HEK293 (cell line): ENCODE data around the gene DGKH.

Source experiments
- CTCF ChIA-PET: fragments of 350-600 bp; formaldehyde crosslinking; extraction: SDS; loops from one replicate; lab custom pipeline; 2021; ENCODE audit warnings: antibody characterized with exemption; lab: Yijun Ruan, JAX
- POLR2A ChIA-PET: fragments of 300-600 bp; formaldehyde crosslinking; extraction: SDS; loops from one replicate; lab custom pipeline; 2020; ENCODE audit warnings: antibody characterized with exemption, inconsistent platforms; lab: Yijun Ruan, JAX
- H3K27ac ChIP-seq: fragments of 200-500 bp; sonication (Bioruptor generic); 2 replicates; pipeline ENCODE4 v1.5.1; 2014; ENCODE audit warnings: low read depth, low read length, control low read depth, inconsistent platforms; ENCODE audit errors: extremely low read depth
- H3K36me3 ChIP-seq, 2 experiments: fragments of 200-500 bp in 1 of 2; sonication (Bioruptor generic) in 1 of 2; 1 replicate in 1 of 2; 2 replicates in 1 of 2; pipeline ENCODE4 v1.5.1; 2014 to 2017; ENCODE audit warnings: inconsistent platforms in 2 of 2, low read length in 2 of 2; ENCODE audit not compliant: control insufficient read depth in 2 of 2, insufficient read depth in 1 of 2
- H3K4me1 ChIP-seq: fragments of 200-500 bp; sonication (Bioruptor generic); 2 replicates; pipeline ENCODE4 v1.5.1; 2014; ENCODE audit warnings: mild to moderate bottlenecking, low read length, inconsistent platforms; ENCODE audit not compliant: control insufficient read depth, insufficient read depth
- H3K4me3 ChIP-seq: 2 replicates; pipeline ENCODE4 v1.5.1; 2011; ENCODE audit warnings: low read depth, mild to moderate bottlenecking, control low read depth, low read length, moderate library complexity
- H3K9me3 ChIP-seq: fragments of 200-500 bp; sonication (Bioruptor generic); 2 replicates; pipeline ENCODE4 v1.5.1; 2014; ENCODE audit warnings: low read depth, low read length, inconsistent platforms; ENCODE audit not compliant: control insufficient read depth, insufficient read depth
- AEBP2 ChIP-seq: fragments of 450-650 bp; formaldehyde crosslinking; IDR thresholded peaks from 2 replicates; pipeline ENCODE4 v1.5.1; 2016; ENCODE audit warnings: missing biosample characterization, missing genetic modification characterization, borderline replicate concordance
- EGR2 ChIP-seq: fragments of 450-650 bp; formaldehyde crosslinking; IDR thresholded peaks from 2 replicates; pipeline ENCODE4 v1.5.1; 2016; ENCODE audit warnings: low read depth, missing biosample characterization, missing genetic modification characterization
- OVOL3 ChIP-seq: fragments of 450-650 bp; formaldehyde crosslinking; IDR thresholded peaks from 2 replicates; pipeline ENCODE4 v1.5.1; 2016; ENCODE audit warnings: missing biosample characterization, missing genetic modification characterization
- SP2 ChIP-seq: fragments of 450-650 bp; formaldehyde crosslinking; IDR thresholded peaks from 2 replicates; pipeline ENCODE4 v1.5.1; 2016; ENCODE audit warnings: missing biosample characterization, missing genetic modification characterization
- ZBTB17 ChIP-seq: fragments of 450-650 bp; formaldehyde crosslinking; IDR thresholded peaks from 2 replicates; pipeline ENCODE4 v1.5.1; 2016; ENCODE audit warnings: missing biosample characterization, missing genetic modification characterization
- ZFP37 ChIP-seq: fragments of 450-650 bp; formaldehyde crosslinking; IDR thresholded peaks from 2 replicates; pipeline ENCODE4 v1.5.1; 2016; ENCODE audit warnings: missing biosample characterization, missing genetic modification characterization
- ZFP41 ChIP-seq: fragments of 450-650 bp; formaldehyde crosslinking; IDR thresholded peaks from 2 replicates; pipeline ENCODE4 v1.5.1; 2016; ENCODE audit warnings: missing biosample characterization, missing genetic modification characterization, borderline replicate concordance
- ZIC2 ChIP-seq: fragments of 450-650 bp; formaldehyde crosslinking; IDR thresholded peaks from 2 replicates; pipeline ENCODE4 v1.5.1; 2016; ENCODE audit warnings: missing biosample characterization, missing genetic modification characterization
- ZNF10 ChIP-seq: fragments of 450-650 bp; formaldehyde crosslinking; IDR thresholded peaks from 2 replicates; pipeline ENCODE4 v1.5.1; 2017; ENCODE audit warnings: missing biosample characterization, missing genetic modification characterization
- ZNF114 ChIP-seq: fragments of 450-650 bp; formaldehyde crosslinking; IDR thresholded peaks from 2 replicates; pipeline ENCODE4 v1.5.0; 2017; ENCODE audit warnings: missing biosample characterization, missing genetic modification characterization
- ZNF133 ChIP-seq: fragments of 450-650 bp; formaldehyde crosslinking; IDR thresholded peaks from 2 replicates; pipeline ENCODE4 v1.5.1; 2016; ENCODE audit warnings: missing biosample characterization, missing genetic modification characterization
- ZNF138 ChIP-seq: fragments of 450-650 bp; formaldehyde crosslinking; IDR thresholded peaks from 2 replicates; pipeline ENCODE4 v1.5.1; 2016; ENCODE audit warnings: missing biosample characterization, missing genetic modification characterization, borderline replicate concordance
- ZNF2 ChIP-seq: fragments of 450-650 bp; formaldehyde crosslinking; IDR thresholded peaks from 2 replicates; pipeline ENCODE4 v1.5.1; 2016; ENCODE audit warnings: missing biosample characterization, missing genetic modification characterization
- ZNF362 ChIP-seq: fragments of 450-650 bp; formaldehyde crosslinking; IDR thresholded peaks from 2 replicates; pipeline ENCODE4 v1.5.1; 2016; ENCODE audit warnings: missing biosample characterization, missing genetic modification characterization
- ZNF48 ChIP-seq: fragments of 450-650 bp; formaldehyde crosslinking; IDR thresholded peaks from 2 replicates; pipeline ENCODE4 v1.5.1; 2016; ENCODE audit warnings: missing biosample characterization, missing genetic modification characterization
- ZNF549 ChIP-seq: fragments of 450-650 bp; IDR thresholded peaks from 2 replicates; pipeline ENCODE4 v1.5.1; 2018; ENCODE audit warnings: missing biosample characterization, missing genetic modification characterization, mild to moderate bottlenecking, inconsistent platforms, moderate library complexity
- ZNF624 ChIP-seq: fragments of 450-650 bp; formaldehyde crosslinking; IDR thresholded peaks from 2 replicates; pipeline ENCODE4 v1.5.1; 2017; ENCODE audit warnings: missing biosample characterization, missing genetic modification characterization
- ZNF791 ChIP-seq: fragments of 450-650 bp; formaldehyde crosslinking; IDR thresholded peaks from 2 replicates; pipeline ENCODE4 v1.5.1; 2016; ENCODE audit warnings: missing biosample characterization, missing genetic modification characterization
- ZNF837 ChIP-seq: fragments of 450-650 bp; formaldehyde crosslinking; IDR thresholded peaks from 2 replicates; pipeline ENCODE4 v1.5.1; 2016; ENCODE audit warnings: missing biosample characterization, missing genetic modification characterization
- TF ChIP-seq, protein P1 (sequence below): fragments of 450-650 bp; formaldehyde crosslinking; IDR thresholded peaks from 2 replicates; pipeline ENCODE4 v1.5.1; 2016; ENCODE audit warnings: missing biosample characterization, missing genetic modification characterization
- TF ChIP-seq, protein P2 (sequence below): fragments of 450-650 bp; formaldehyde crosslinking; IDR thresholded peaks from 2 replicates; pipeline ENCODE4 v1.5.1; 2017; ENCODE audit warnings: missing biosample characterization, missing genetic modification characterization
- TF ChIP-seq, protein P3 (sequence below): fragments of 450-650 bp; formaldehyde crosslinking; IDR thresholded peaks from 2 replicates; pipeline ENCODE4 v1.5.0; 2017; ENCODE audit warnings: missing biosample characterization, missing genetic modification characterization, borderline replicate concordance
- TF ChIP-seq, protein P4 (sequence below): fragments of 450-650 bp; formaldehyde crosslinking; IDR thresholded peaks from 2 replicates; pipeline ENCODE4 v1.5.1; 2016; ENCODE audit warnings: missing biosample characterization, missing genetic modification characterization

Gene DGKH

DNA sequence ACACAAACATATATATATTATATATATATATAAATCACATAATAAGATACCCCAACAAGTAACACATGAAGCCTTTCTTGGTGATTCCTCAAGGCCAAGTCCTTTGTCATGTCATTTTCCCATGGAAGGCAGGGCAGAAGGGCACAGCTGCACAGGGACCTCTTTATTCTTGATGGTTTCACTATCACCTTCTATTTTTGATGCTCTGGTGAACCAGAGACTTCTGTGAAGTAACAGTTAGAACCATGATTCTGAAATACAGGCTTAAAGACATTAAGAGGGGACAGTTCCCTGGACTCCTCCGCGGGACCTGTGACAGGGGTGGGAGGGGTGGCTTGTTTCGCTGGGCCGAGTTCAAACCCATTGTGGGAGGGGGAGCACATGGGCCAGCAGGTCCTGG is 104.0 kb downstream of the DGKH start (continued):
- no peak for TF ChIP-seq ZNF362 (tag by site-specific recombination)
- no peak for TF ChIP-seq ZNF48

DNA sequence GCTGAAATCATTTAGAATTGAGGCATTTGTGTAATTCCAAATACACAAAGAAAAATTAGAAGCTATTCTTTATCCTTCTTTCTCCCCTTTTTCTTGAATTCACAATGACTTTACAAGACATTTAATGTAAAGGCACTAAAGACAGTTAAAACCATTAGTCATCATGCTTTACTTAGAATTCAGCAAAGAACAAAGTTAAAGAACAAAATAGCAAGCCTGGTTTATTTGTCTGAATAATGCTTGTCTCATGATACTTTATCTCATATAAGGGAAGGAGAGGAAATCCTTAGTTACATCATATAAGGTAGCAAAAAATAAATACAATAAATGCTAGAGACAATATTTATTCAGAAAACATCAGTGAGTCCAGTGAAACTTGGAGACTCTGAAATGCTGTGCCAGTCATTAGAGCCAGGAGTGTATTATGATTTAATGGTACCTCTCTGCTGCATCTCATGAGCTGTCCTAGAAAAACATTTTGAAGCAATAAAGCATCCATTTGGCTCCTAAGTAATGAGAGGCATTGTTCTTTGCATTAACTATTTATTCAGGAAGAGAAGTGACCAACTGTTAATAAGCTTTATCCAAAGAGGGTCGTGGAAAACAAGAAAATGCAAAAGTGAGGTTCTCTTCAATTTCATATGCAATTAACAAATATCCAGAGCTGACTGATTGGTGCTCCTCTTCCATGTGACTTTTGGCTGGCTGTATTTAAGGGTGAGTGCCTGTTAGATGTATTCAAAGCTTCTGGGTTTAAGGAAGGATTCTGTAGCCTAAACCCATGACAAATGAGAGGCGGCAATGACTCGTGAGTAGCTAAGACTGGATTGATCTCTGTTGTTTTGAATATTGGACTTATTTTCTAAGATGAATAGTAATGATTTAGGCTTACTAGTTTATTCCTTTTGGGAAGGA is 105.0 kb downstream of the DGKH start:
- POLR2A ChIA-PET, result no interaction called here
- peaks cover 4 to 5% of the 10 kb centered on the region in 2 experiments; a peak in 2 of 3 replicates for H3K36me3 ChIP-seq
- CTCF ChIA-PET, result interaction anchor here (0.6 kb wide), 1 partner anchor 1725 kb away, joined by 3 read pairs; no protein-coding TSS in a partner anchor
- TF ChIP-seq, protein P1, sequence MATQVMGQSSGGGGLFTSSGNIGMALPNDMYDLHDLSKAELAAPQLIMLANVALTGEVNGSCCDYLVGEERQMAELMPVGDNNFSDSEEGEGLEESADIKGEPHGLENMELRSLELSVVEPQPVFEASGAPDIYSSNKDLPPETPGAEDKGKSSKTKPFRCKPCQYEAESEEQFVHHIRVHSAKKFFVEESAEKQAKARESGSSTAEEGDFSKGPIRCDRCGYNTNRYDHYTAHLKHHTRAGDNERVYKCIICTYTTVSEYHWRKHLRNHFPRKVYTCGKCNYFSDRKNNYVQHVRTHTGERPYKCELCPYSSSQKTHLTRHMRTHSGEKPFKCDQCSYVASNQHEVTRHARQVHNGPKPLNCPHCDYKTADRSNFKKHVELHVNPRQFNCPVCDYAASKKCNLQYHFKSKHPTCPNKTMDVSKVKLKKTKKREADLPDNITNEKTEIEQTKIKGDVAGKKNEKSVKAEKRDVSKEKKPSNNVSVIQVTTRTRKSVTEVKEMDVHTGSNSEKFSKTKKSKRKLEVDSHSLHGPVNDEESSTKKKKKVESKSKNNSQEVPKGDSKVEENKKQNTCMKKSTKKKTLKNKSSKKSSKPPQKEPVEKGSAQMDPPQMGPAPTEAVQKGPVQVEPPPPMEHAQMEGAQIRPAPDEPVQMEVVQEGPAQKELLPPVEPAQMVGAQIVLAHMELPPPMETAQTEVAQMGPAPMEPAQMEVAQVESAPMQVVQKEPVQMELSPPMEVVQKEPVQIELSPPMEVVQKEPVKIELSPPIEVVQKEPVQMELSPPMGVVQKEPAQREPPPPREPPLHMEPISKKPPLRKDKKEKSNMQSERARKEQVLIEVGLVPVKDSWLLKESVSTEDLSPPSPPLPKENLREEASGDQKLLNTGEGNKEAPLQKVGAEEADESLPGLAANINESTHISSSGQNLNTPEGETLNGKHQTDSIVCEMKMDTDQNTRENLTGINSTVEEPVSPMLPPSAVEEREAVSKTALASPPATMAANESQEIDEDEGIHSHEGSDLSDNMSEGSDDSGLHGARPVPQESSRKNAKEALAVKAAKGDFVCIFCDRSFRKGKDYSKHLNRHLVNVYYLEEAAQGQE (tag by site-specific recombination), result no peak
- TF ChIP-seq ZFP37 (no peak), ZIC2 (tag by site-specific recombination) (no peak), ZNF10 (tag by site-specific recombination) (no peak), ZNF114 (tag by site-specific recombination) (no peak), OVOL3 (tag by site-specific recombination) (no peak), SP2 (tag by site-specific recombination) (no peak), ZNF837 (tag by site-specific recombination) (no peak), ZNF138 (tag by site-specific recombination) (no peak), EGR2 (tag by site-specific recombination) (no peak), ZNF2 (tag by site-specific recombination) (no peak), ZBTB17 (tag by site-specific recombination) (no peak), ZNF791 (tag by site-specific recombination) (no peak), ZFP41 (tag by site-specific recombination) (no peak), ZNF549 (no peak), ZNF624 (tag by site-specific recombination) (no peak), AEBP2 (no peak), ZNF133 (tag by site-specific recombination) (no peak)
- TF ChIP-seq, protein P2, sequence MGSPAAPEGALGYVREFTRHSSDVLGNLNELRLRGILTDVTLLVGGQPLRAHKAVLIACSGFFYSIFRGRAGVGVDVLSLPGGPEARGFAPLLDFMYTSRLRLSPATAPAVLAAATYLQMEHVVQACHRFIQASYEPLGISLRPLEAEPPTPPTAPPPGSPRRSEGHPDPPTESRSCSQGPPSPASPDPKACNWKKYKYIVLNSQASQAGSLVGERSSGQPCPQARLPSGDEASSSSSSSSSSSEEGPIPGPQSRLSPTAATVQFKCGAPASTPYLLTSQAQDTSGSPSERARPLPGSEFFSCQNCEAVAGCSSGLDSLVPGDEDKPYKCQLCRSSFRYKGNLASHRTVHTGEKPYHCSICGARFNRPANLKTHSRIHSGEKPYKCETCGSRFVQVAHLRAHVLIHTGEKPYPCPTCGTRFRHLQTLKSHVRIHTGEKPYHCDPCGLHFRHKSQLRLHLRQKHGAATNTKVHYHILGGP, result no peak
- TF ChIP-seq, protein P3, sequence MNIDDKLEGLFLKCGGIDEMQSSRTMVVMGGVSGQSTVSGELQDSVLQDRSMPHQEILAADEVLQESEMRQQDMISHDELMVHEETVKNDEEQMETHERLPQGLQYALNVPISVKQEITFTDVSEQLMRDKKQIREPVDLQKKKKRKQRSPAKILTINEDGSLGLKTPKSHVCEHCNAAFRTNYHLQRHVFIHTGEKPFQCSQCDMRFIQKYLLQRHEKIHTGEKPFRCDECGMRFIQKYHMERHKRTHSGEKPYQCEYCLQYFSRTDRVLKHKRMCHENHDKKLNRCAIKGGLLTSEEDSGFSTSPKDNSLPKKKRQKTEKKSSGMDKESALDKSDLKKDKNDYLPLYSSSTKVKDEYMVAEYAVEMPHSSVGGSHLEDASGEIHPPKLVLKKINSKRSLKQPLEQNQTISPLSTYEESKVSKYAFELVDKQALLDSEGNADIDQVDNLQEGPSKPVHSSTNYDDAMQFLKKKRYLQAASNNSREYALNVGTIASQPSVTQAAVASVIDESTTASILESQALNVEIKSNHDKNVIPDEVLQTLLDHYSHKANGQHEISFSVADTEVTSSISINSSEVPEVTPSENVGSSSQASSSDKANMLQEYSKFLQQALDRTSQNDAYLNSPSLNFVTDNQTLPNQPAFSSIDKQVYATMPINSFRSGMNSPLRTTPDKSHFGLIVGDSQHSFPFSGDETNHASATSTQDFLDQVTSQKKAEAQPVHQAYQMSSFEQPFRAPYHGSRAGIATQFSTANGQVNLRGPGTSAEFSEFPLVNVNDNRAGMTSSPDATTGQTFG (tag by site-specific recombination), result no peak
- TF ChIP-seq, protein P4, sequence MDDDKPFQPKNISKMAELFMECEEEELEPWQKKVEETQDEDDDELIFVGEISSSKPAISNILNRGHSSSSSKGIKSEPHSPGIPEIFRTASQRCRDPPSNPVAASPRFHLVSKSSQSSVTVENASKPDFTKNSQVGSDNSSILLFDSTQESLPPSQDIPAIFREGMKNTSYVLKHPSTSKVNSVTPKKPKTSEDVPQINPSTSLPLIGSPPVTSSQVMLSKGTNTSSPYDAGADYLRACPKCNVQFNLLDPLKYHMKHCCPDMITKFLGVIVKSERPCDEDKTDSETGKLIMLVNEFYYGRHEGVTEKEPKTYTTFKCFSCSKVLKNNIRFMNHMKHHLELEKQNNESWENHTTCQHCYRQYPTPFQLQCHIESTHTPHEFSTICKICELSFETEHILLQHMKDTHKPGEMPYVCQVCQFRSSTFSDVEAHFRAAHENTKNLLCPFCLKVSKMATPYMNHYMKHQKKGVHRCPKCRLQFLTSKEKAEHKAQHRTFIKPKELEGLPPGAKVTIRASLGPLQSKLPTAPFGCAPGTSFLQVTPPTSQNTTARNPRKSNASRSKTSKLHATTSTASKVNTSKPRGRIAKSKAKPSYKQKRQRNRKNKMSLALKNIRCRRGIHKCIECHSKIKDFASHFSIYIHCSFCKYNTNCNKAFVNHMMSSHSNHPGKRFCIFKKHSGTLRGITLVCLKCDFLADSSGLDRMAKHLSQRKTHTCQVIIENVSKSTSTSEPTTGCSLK (tag by site-specific recombination), result no peak

More for the DNA sequence above, 105.0 kb downstream of the DGKH start:
- Histone ChIP-seq H3K4me1 (peaks cover 7% of the 10 kb centered on the region; the same call in 1 of the 2 replicates), H3K4me3 (no peak overlapping the region), H3K9me3 (no peaks in the 10 kb centered on the region), H3K27ac (no peak overlapping the region)
